Glutamatergic neuron (in vitro differentiated cells): ENCODE data around the gene PGD. TPM values are rescaled to one million over a fixed set of nuclear protein-coding genes. Genes with fewer than 3 reads are reported as not detected.
A peak's percentile ranks its signal among the peaks of the same experiment; 100 is the strongest.

Experiments
- DNase-seq: peaks from one replicate; pipeline ENCODE4 v3.0.0; 2022
- H3K27ac Mint-ChIP-seq: one replicate; pipeline ENCODE4 v1.8.0; 2020; ENCODE audit warnings: mild to moderate bottlenecking, mixed read lengths, inconsistent platforms; ENCODE audit not compliant: unreplicated experiment
- H3K27me3 Mint-ChIP-seq: one replicate; pipeline ENCODE4 v1.8.0; 2020; ENCODE audit warnings: mild to moderate bottlenecking, moderate library complexity, mixed read lengths, inconsistent platforms; ENCODE audit not compliant: unreplicated experiment
- H3K36me3 Mint-ChIP-seq: one replicate; pipeline ENCODE4 v1.8.0; 2020; ENCODE audit warnings: mild to moderate bottlenecking, mixed read lengths, inconsistent platforms; ENCODE audit not compliant: unreplicated experiment
- H3K4me1 Mint-ChIP-seq: one replicate; pipeline ENCODE4 v1.8.0; 2020; ENCODE audit warnings: mild to moderate bottlenecking, low read depth, mixed read lengths, inconsistent platforms; ENCODE audit not compliant: unreplicated experiment
- H3K4me3 Mint-ChIP-seq: one replicate; pipeline ENCODE4 v1.8.0; 2020; ENCODE audit warnings: mild to moderate bottlenecking, mixed read lengths, inconsistent platforms; ENCODE audit not compliant: unreplicated experiment
- H3K9me3 Mint-ChIP-seq: one replicate; pipeline ENCODE4 v1.8.0; 2020; ENCODE audit warnings: mild to moderate bottlenecking, moderate library complexity, mixed read lengths, inconsistent platforms; ENCODE audit not compliant: unreplicated experiment
- total RNA-seq: library from RNA; stranded (reverse); fragmentation: NEBNext Ultra II Directional; extraction: Animal tissue kit (Norgen Biotek cat#: 25700); gene quantifications from one replicate; pipeline ENCODE4 v1.2.1, GENCODE V29; 2021; ENCODE audit not compliant: unreplicated experiment
- TF ChIP-seq, protein P1 (sequence below): fragments of 200-600 bp; sonication (generic); IDR thresholded peaks from one replicate; pipeline ENCODE4 v1.5.0; 2021; ENCODE audit not compliant: partially characterized antibody, unreplicated experiment

Gene PGD
- total RNA-seq, 1 donor from 2014 or later: 304 TPM

DNA sequence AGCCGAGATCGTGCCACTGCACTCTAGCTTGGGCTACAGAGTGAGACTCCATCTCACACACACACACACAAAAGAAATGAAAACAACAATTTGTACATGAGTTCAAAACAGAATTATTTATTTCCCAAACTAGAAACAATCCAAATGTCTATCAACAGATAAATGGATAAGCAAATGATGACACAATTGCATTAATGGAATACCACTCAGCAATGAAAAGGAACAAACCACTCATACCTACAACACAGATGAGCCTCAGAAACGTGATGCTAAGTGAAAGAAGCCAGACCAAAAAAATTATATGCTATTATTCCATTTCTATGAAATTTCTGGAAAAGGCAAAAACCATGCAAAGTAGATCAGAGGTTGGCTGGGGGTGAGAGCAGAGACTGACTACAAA lies 2.0 kb upstream of the PGD start:
- peaks cover 3% of the 10 kb centered on the region for H3K4me1 Mint-ChIP-seq
- H3K27ac Mint-ChIP-seq: no peak overlapping the region
- peak overlapping the region; percentile 48 for H3K4me3 Mint-ChIP-seq
- no peaks in the 10 kb centered on the region for H3K36me3 Mint-ChIP-seq
- DNase-seq: no peak
- H3K27me3 Mint-ChIP-seq: peaks cover 10% of the 10 kb centered on the region
- H3K9me3 Mint-ChIP-seq: peaks cover 21% of the 10 kb centered on the region
- TF ChIP-seq, protein P1, sequence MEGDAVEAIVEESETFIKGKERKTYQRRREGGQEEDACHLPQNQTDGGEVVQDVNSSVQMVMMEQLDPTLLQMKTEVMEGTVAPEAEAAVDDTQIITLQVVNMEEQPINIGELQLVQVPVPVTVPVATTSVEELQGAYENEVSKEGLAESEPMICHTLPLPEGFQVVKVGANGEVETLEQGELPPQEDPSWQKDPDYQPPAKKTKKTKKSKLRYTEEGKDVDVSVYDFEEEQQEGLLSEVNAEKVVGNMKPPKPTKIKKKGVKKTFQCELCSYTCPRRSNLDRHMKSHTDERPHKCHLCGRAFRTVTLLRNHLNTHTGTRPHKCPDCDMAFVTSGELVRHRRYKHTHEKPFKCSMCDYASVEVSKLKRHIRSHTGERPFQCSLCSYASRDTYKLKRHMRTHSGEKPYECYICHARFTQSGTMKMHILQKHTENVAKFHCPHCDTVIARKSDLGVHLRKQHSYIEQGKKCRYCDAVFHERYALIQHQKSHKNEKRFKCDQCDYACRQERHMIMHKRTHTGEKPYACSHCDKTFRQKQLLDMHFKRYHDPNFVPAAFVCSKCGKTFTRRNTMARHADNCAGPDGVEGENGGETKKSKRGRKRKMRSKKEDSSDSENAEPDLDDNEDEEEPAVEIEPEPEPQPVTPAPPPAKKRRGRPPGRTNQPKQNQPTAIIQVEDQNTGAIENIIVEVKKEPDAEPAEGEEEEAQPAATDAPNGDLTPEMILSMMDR: no peak

DNA sequence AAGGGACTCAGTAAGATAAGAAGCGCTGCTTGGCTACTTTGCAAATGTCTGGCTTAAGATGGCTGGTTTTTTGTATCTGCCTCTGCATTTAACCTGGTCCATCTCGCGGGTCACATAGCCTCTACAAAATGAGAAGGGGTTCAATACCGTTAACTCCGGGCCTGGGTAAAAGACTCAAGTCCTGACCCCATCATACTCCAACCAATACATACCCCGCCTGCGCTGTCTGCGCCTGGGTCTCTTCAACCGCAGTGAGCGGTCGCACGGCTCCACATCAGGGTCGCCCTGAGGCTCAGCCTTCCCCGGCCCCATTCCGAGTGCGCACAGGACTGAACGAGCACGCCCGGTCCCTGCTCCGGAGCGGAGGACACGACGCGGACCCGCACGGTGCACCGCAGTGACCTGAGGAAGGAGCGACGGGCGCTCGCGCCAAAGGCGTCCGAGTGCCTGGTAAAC lies 558 bp upstream of the PGD start:
- no peak for DNase-seq
- H3K4me3 Mint-ChIP-seq: peak overlapping the region; percentile 90
- H3K27ac Mint-ChIP-seq: peak overlapping the region; percentile 71
- H3K4me1 Mint-ChIP-seq: peaks cover 3% of the 10 kb centered on the region
- peaks cover 18% of the 10 kb centered on the region for H3K9me3 Mint-ChIP-seq
- peaks cover 14% of the 10 kb centered on the region for H3K27me3 Mint-ChIP-seq
- TF ChIP-seq, protein P1: no peak
- H3K36me3 Mint-ChIP-seq: no peaks in the 10 kb centered on the region

DNA sequence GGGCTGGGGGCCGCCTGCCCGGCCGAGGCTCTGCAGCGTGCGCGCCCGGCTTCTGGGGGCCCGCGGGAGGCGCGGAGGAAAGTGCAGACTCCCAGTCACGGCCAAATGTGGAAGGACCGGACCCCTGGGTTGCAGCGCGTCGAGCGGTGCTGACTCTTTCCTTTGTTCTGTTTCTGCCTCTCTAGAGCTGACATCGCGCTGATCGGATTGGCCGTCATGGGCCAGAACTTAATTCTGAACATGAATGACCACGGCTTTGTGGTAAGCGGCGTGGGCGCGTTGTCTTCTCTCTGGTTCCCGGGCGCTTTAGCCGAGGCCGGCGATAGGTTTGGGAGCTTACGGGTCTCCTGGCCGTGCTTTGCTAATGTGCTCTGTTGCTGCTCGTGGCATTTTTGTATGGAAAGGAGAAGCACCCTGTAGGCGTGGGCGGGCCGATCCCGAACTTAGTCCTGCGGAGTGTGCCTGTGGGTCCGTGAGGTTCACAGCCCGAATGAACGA lies 629 bp downstream of the PGD start:
- H3K4me1 Mint-ChIP-seq: peaks cover 3% of the 10 kb centered on the region
- TF ChIP-seq, protein P1: no peak
- H3K27me3 Mint-ChIP-seq: peaks cover 14% of the 10 kb centered on the region
- peak overlapping the region; percentile 100 for H3K4me3 Mint-ChIP-seq
- DNase-seq: peak; percentile 42
- peak overlapping the region; percentile 99 for H3K27ac Mint-ChIP-seq
- peaks cover 19% of the 10 kb centered on the region for H3K9me3 Mint-ChIP-seq
- H3K36me3 Mint-ChIP-seq: no peaks in the 10 kb centered on the region

DNA sequence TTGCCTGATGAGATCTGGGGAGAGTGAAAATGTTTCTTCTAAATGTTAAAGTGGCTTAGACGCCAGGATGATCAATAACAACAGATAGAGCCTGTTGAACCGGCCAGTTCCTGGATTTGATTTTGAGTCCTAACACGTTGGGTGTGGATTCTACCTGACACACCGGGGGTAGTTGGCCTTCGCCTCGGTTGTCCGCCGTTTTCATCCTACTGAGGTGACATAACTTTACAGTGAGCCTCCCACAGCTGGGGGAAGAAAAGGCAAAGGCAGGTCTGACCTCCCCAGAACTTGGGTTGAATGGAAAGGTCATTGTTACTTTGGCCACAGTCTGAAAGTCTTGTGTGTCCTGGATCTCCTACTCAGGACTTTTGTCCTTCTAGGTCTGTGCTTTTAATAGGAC lies 1.1 kb downstream of the PGD start:
- Mint-ChIP-seq H3K4me3 (peak overlapping the region; percentile 100), H3K9me3 (peaks cover 19% of the 10 kb centered on the region), H3K4me1 (peaks cover 3% of the 10 kb centered on the region), H3K27ac (peak overlapping the region; percentile 99), H3K27me3 (peaks cover 14% of the 10 kb centered on the region), H3K36me3 (no peaks in the 10 kb centered on the region)
- TF ChIP-seq, protein P1: no peak
- DNase-seq: no peak

DNA sequence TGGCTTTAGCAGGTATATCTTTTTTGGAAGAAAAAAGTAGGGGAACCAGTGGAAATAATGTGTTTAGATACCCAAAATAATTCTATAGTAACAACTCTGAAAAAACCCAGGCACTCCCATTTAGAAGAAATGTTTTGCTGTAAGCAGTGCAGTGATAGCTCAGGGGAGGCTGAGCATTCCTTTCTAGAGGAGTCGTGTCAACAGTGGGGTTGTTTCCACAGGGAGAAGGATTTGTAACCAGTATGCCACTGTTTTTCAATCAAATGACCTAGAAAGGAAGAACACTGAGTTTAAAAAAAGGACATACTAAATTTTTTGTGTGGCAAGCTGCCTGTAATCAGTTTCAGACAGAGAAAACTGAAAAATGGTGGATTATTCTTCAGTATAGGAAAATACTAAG lies 2.4 kb downstream of the PGD start:
- Mint-ChIP-seq H3K27me3 (peaks cover 14% of the 10 kb centered on the region), H3K9me3 (peaks cover 19% of the 10 kb centered on the region), H3K27ac (peak overlapping the region; percentile 36), H3K4me3 (peak overlapping the region; percentile 100), H3K36me3 (no peaks in the 10 kb centered on the region), H3K4me1 (peaks cover 3% of the 10 kb centered on the region)
- no peak for DNase-seq
- TF ChIP-seq, protein P1: no peak
